Keratinocyte (primary cell): ENCODE results near the gene TIAM1. TPM values are rescaled to one million over a fixed set of nuclear protein-coding genes. Genes with fewer than 3 reads are reported as not detected.
"Not testable (repeated sequence)": the region's sequence is repeated elsewhere in the genome, so short reads cannot be mapped to it uniquely, and the experiment has no call there.

Experiments
- DNase-seq: peaks from one replicate; pipeline ENCODE4 v3.0.0-alpha.2; 2011; ENCODE audit warnings: low read depth, missing footprints, low spot score
- FAIRE-seq: peaks from 2 replicates; lab custom pipeline; 2011; peaks lifted over from hg19 to GRCh38; lab: Jason Lieb, UNC
- H2AFZ ChIP-seq: 2 replicates; pipeline ENCODE4 v1.6.0; 2012; ENCODE audit warnings: low read length, control low read depth, inconsistent platforms; ENCODE audit not compliant: control insufficient read depth
- H3K27ac ChIP-seq: 2 replicates; pipeline ENCODE4 v1.5.1; 2011; ENCODE audit warnings: low read length; ENCODE audit not compliant: control insufficient read depth, insufficient read depth
- H3K27me3 ChIP-seq: 3 replicates; pipeline ENCODE4 v1.6.0; 2011; ENCODE audit warnings: low read length; ENCODE audit not compliant: control insufficient read depth, insufficient read depth; ENCODE audit errors: extremely low read depth
- H3K36me3 ChIP-seq, 2 experiments: 2 replicates in 1 of 2; 3 replicates in 1 of 2; pipeline ENCODE4 v1.5.1; 2011; ENCODE audit warnings: low read length in 2 of 2, mild to moderate bottlenecking in 1 of 2; ENCODE audit not compliant: control insufficient read depth in 2 of 2, insufficient read depth in 2 of 2; ENCODE audit errors: extremely low read depth in 1 of 2
- H3K4me1 ChIP-seq: 3 replicates; pipeline ENCODE4 v1.5.1; 2011; ENCODE audit warnings: low read length; ENCODE audit not compliant: control insufficient read depth, insufficient read depth; ENCODE audit errors: extremely low read depth
- H3K4me2 ChIP-seq: 3 replicates; pipeline ENCODE4 v1.6.0; 2011; ENCODE audit warnings: low read depth, low read length; ENCODE audit not compliant: control insufficient read depth, insufficient read depth; ENCODE audit errors: extremely low read depth
- H3K4me3 ChIP-seq, 3 experiments: fragments of 200-600 bp in 1 of 3; sonication (generic) in 1 of 3; 2 replicates in 2 of 3; 3 replicates in 1 of 3; pipeline ENCODE4 v1.5.1; 2011 to 2016; ENCODE audit warnings: low read length in 3 of 3, mild to moderate bottlenecking in 3 of 3, control low read depth in 2 of 3, inconsistent platforms in 1 of 3, low read depth in 1 of 3, mixed read lengths in 1 of 3, mixed run types in 1 of 3, moderate library complexity in 1 of 3; ENCODE audit not compliant: control insufficient read depth in 2 of 3, insufficient read depth in 2 of 3; ENCODE audit errors: extremely low read depth in 1 of 3
- H3K79me2 ChIP-seq: 2 replicates; pipeline ENCODE4 v1.6.0; 2012; ENCODE audit warnings: low read length; ENCODE audit not compliant: control insufficient read depth, insufficient read depth
- H3K9ac ChIP-seq: 3 replicates; pipeline ENCODE4 v1.6.0; 2011; ENCODE audit warnings: low read length; ENCODE audit not compliant: control insufficient read depth, insufficient read depth; ENCODE audit errors: extremely low read depth
- H3K9me1 ChIP-seq: 3 replicates; pipeline ENCODE4 v1.6.0; 2011; ENCODE audit warnings: low read length; ENCODE audit not compliant: control insufficient read depth, insufficient read depth; ENCODE audit errors: extremely low read depth
- H3K9me3 ChIP-seq: 2 replicates; pipeline ENCODE4 v1.5.1; 2012; ENCODE audit warnings: low read depth, low read length; ENCODE audit not compliant: control insufficient read depth
- H4K20me1 ChIP-seq: 3 replicates; pipeline ENCODE4 v1.6.0; 2011; ENCODE audit warnings: low read length; ENCODE audit not compliant: control insufficient read depth, insufficient read depth; ENCODE audit errors: extremely low read depth
- EZH2 ChIP-seq: IDR thresholded peaks from one replicate; pipeline ENCODE4 v1.6.1; 2012; ENCODE audit warnings: inconsistent platforms, mild to moderate bottlenecking, low read length, moderate library complexity
- dilution Hi-C: fragments of 300-500 bp; cut with MboI; formaldehyde crosslinking; loops from one replicate; pipeline ENCODE4 v1.7.0; 2020; ENCODE audit warnings: low sequenced_read_pairs; ENCODE audit not compliant: extremely low pct_ligation_motif_present
- polyA plus RNA-seq, 5 experiments: library from polyadenylated mRNA; depleted of rRNA in 3 of 5; stranded (reverse) in 3 of 5; stranded (forward) in 1 of 5; unstranded in 1 of 5; fragments of >200 nt; gene quantifications; 1 replicate in 1 of 5; 2 replicates in 3 of 5; 3 replicates in 1 of 5; pipeline versions ENCODE4 v1.2.1 to v1.2.3, GENCODE V29; 2011 to 2012; ENCODE audit warnings: missing spikeins in 2 of 5, low read depth in 1 of 5, low replicate concordance in 1 of 5
- TF ChIP-seq, protein P1 (sequence below), 3 experiments: IDR thresholded peaks in 1 of 3; conservative IDR thresholded peaks in 1 of 3; optimal IDR thresholded peaks in 1 of 3; 2 replicates in 2 of 3; 3 replicates in 1 of 3; pipeline versions ENCODE3 to v1.5.1; 2011; ENCODE audit warnings: low read length in 3 of 3, mild to moderate bottlenecking in 3 of 3, moderate library complexity in 2 of 3, control low read depth in 1 of 3, inconsistent platforms in 1 of 3; ENCODE audit not compliant: insufficient read depth in 2 of 3; ENCODE audit errors: extremely low read depth in 1 of 3

The TIAM1 gene
- polyA plus RNA-seq, 1 donor (not counting 4 experiments of a cell fraction or from before 2014, with no cell fraction given): 8.3 TPM

DNA sequence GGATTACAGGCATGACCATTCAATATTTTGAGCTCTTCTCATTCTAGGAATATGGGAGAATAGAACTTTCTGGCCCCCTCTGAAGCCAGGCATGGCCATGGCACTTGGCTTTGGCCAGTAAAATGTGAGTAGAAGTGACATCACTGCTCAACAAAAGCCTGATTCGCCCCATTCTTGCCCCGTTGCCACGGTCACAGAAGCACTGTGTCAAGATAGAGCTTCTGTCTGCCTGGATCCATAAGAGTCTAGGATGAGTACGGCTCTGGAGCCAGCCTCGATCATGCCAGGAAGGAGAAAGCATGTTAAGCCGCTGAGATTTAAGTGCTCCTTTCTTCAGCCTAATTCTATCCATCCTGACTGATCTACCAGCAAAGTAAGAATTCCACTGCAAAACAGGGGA, 113.1 kb downstream of the TIAM1 start:
- Histone ChIP-seq H3K9me1 (no peaks in the 10 kb centered on the region), H3K36me3 (no peaks in the 10 kb centered on the region), H3K27ac (no peak overlapping the region), H3K4me3 (no peak overlapping the region), H2AFZ (no peak overlapping the region), H3K79me2 (no peaks in the 10 kb centered on the region), H3K4me2 (no peak overlapping the region), H3K4me1 (peaks cover 4% of the 10 kb centered on the region), H4K20me1 (no peaks in the 10 kb centered on the region), H3K9ac (no peak overlapping the region), H3K9me3 (no peaks in the 10 kb centered on the region), H3K27me3 (no peaks in the 10 kb centered on the region)
- dilution Hi-C loops: no loop called here
- DNase-seq (no peak), FAIRE-seq (no peak)
- TF ChIP-seq, protein P1, sequence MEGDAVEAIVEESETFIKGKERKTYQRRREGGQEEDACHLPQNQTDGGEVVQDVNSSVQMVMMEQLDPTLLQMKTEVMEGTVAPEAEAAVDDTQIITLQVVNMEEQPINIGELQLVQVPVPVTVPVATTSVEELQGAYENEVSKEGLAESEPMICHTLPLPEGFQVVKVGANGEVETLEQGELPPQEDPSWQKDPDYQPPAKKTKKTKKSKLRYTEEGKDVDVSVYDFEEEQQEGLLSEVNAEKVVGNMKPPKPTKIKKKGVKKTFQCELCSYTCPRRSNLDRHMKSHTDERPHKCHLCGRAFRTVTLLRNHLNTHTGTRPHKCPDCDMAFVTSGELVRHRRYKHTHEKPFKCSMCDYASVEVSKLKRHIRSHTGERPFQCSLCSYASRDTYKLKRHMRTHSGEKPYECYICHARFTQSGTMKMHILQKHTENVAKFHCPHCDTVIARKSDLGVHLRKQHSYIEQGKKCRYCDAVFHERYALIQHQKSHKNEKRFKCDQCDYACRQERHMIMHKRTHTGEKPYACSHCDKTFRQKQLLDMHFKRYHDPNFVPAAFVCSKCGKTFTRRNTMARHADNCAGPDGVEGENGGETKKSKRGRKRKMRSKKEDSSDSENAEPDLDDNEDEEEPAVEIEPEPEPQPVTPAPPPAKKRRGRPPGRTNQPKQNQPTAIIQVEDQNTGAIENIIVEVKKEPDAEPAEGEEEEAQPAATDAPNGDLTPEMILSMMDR (optimal IDR thresholded peaks at IDR 0.05 in 1 of 3, IDR thresholded peaks at IDR 0.05 in 1 of 3, conservative IDR thresholded peaks at IDR 0.05 in 1 of 3; ENCODE audit: extremely low read depth in 1 of 3, insufficient read depth in 2 of 3, low read length in 3 of 3): no peak
- no peak for TF ChIP-seq EZH2

DNA sequence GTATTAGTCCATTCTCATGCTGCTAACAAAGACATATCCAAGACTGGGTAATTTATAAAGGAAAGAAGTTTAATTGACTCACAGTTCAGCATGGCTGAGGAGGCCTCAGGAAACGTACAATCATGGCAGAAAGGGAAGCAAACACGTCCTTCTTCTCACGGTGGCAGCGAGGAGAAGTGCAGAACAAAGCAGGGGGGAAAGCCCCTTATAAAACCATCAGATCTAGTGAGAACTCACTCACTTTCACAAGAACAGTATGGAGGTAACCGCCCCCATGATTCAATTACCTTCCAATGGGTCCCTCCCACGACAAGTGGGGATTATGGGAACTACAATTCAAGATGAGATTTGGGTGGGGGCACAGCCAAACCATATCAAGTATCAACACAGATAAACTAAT, 115.3 kb downstream of the TIAM1 start:
- H3K9me1 ChIP-seq, H3K4me3 ChIP-seq, H3K79me2 ChIP-seq, H3K4me1 ChIP-seq, H4K20me1 ChIP-seq, H3K36me3 ChIP-seq, DNase-seq, H3K9ac ChIP-seq, H2AFZ ChIP-seq, H3K27me3 ChIP-seq, H3K4me2 ChIP-seq, H3K9me3 ChIP-seq, H3K27ac ChIP-seq, FAIRE-seq, dilution Hi-C loops: not testable (repeated sequence)

DNA sequence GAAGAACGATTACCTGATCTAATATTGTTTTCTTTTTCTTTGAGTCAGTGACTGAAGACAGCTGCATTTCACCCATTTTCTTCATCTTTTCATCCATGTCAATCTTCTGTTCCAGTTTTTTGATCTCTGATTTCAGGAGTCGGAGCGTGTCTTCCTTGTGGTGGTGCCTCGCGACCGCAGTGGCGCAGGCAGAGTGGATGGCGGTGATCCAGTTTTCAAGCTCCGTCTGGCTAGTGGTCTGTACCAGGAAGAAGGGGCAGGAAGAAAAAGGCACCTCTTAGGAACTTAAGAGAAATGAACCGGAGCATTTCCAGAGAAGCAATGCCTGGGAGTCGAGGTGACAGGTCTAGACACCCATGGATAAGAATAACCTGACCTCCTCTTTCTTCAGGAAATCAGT, 118.3 kb downstream of the TIAM1 start:
- dilution Hi-C loops: no loop called here
- H3K9me1 ChIP-seq: no peaks in the 10 kb centered on the region
- H3K79me2 ChIP-seq: no peaks in the 10 kb centered on the region
- FAIRE-seq (no peak), DNase-seq (no peak)
- TF ChIP-seq EZH2: no peak
- TF ChIP-seq, protein P1 (optimal IDR thresholded peaks at IDR 0.05 in 1 of 3, IDR thresholded peaks at IDR 0.05 in 1 of 3, conservative IDR thresholded peaks at IDR 0.05 in 1 of 3; ENCODE audit: extremely low read depth in 1 of 3, insufficient read depth in 2 of 3, low read length in 3 of 3): no peak
- no peak overlapping the region for H3K9ac ChIP-seq
- no peaks in the 10 kb centered on the region for H3K36me3 ChIP-seq
- peaks cover 1% of the 10 kb centered on the region for H3K4me1 ChIP-seq
- no peak overlapping the region for H3K27ac ChIP-seq
- no peak overlapping the region for H3K4me3 ChIP-seq
- H2AFZ ChIP-seq: no peak overlapping the region
- H4K20me1 ChIP-seq: no peaks in the 10 kb centered on the region
- no peaks in the 10 kb centered on the region for H3K27me3 ChIP-seq
- no peak overlapping the region for H3K4me2 ChIP-seq
- no peaks in the 10 kb centered on the region for H3K9me3 ChIP-seq
